Measurements from ENCODE around the gene STPG1.
A peak's percentile ranks its signal among the peaks of the same experiment; 100 is the strongest.

STPG1 gene

GRCh38 chr1:24338447-24338846, 75.1 kb downstream of the STPG1 start:
- DNase-seq, result no peak

- DNase-seq, result no peak
Observed at GRCh38 chr1:24337455-24337854, 76.1 kb downstream of the STPG1 start.

DNA sequence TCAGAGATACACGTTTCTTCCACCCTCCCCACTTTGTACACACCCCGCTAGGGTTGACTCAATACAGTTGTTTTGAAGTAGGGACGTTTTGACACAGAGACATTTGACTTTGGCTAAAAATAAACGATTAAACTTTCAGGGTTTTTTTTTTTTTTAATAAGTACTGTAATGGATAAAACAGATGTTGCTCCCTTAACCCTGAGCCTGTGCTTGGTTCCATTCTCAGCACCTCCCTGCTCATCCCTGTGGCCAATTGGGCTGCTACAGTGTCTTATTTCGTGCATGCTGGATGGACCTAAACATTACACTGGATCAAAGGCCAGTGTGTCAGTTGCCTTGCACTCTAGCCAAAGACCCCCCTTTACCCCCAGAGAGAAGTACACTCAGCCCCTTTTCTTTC, 77.5 kb downstream of the STPG1 start:
- no peak for DNase-seq

DNA sequence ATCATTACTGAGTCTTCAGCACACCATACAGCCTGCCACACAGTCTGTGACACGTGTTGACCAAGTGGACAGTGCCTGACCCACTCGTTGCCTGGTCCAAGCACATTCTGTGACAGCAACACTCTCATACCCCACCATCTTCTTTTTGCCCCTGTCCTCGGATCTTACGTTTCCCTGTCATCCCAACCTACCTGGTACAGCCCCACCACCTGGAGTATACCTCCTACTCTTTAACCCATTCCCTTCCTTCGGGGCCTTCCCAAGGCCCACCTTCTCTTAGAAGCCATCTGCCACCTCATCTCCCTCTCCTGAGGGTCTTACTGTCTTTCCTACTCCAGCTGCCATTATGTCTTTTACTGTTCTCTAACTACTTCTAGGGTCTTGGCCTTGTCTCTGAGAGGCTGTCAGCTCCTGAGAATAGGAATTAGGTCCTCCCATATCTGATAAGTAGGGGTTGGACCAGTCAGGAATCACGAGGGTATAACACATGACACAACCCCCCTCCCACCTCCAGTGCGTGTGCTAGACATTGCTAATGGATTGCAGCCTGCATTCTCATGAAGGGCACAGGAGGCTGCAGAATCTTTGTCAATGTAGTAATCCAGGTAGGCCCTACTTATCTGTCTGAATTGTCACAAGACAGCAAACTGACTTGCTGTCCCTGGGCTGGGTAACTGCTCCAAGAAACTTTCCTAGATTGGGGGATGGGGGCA, 81.5 kb downstream of the STPG1 start:
- no peak for DNase-seq

DNA sequence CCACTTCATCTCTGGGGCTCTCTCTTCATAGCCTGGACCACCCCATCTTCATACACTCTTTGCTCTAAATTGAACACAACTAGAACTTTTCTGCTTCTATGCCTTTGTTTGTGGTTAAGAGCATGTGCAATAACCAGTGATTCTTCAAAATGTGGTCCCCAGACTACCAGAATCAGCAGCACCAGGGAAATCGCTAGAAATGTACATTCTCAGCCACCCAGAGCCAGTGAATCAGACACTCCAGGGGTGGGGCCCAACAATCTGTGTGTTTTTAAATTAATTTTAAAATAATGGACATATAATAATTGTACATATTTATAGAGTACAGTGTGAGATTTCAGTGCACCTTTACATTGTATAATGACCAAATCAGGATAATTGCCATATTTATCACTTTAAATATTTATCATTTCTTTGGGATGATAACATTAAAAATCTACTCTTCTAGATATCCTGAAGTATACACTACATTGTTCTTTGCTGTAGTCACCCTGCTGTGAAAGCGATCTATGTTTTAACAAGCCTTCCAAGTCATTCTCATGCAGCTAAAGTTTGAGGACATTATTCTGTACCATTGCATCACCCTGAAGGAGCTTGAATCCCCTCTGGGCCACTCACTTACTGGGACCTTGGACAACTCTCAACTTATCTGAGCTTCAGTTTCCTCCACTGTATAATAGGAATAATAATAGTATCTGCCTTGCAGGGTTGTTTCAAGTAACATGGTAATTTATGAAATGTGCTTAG, 83.6 kb downstream of the STPG1 start:
- DNase-seq, result no peak

GRCh38 chr1:24329331-24329730, 84.3 kb downstream of the STPG1 start:
- DNase-seq, result no peak

DNA sequence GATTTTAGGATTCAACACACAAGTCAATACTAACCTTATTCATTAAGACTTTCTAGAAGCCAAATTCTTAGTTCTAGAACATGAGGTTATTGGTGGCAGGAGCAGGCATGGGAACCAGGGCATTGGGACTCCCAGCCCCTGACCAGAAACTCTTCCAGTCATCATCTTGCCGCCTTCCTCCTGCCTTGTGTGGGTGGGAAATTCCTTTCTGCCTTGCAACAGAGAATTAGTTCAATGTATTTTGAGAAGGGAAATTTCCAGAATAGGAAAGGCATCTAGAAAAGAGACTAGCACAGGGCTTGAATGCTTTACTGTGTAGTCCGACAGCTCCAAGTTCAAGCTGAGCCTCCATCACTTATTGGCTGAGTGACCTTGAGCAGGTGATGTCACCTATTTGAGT, 85.7 kb downstream of the STPG1 start:
- DNase-seq, result no peak

GRCh38 chr1:24327486-24327885, 86.1 kb downstream of the STPG1 start:
- DNase-seq, result no peak

- DNase-seq, result no peak
Observed at GRCh38 chr1:24325587-24326449, 87.8 kb downstream of the STPG1 start.

- no peak for DNase-seq
Observed at GRCh38 chr1:24324903-24325302, 88.7 kb downstream of the STPG1 start.

DNA sequence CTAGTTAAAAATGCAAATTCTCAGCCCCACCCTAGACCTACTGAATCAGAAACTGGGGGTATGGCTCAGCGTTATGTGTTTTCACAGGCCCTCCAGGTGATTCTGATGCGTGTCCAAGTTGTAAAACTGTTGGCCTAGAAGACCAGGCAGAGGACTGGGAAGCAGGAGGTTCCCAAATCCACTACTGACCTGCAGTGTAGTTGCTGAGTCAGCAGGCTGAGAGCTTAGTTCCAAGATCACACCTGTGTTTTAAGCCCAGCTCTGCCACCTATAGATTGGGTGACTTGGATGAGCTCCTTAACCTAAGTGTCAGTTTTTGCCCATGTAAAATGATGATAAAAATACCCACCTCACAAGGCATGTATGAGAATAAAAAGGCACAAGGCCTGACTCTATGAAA, 90.3 kb downstream of the STPG1 start:
- DNase-seq, result no peak

DNA sequence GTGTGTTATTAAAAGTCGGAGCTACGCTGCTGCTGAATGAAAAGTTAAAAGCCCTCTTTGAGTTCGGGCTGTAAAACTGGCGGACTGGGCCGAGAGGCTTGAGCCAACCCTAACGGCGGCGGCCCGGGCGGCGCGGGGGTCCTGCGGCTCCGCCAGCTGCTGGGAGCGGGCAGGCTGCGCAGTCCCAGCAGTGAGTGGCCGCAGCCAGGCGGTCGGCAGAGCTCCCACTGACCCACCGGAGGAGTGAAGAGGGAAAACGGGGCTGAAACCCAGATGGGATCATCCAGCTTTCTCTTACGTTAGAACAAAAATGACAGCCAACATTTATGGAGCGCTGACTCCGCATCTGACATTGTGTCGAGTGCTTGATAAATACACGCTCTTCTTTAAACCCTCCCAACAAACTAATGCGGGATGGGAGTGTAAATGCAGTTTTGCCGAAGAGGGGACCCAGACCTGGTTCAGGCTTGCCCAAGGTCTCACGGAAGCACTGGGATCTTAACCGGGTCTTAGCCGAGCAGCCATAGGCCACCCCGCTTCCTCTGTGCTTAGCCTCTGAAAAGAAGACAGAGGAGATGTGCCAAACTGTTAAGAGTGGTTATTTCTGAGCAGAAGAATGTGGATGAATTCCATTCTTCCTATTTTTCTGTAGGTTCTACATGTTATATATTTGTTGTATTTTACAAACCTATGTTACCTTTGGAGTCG, 91.0 kb downstream of the STPG1 start:
- no peak for DNase-seq

- peak; percentile 75 to 85 for DNase-seq
Observed at GRCh38 chr1:24321697-24322469, 91.7 kb downstream of the STPG1 start.

DNA sequence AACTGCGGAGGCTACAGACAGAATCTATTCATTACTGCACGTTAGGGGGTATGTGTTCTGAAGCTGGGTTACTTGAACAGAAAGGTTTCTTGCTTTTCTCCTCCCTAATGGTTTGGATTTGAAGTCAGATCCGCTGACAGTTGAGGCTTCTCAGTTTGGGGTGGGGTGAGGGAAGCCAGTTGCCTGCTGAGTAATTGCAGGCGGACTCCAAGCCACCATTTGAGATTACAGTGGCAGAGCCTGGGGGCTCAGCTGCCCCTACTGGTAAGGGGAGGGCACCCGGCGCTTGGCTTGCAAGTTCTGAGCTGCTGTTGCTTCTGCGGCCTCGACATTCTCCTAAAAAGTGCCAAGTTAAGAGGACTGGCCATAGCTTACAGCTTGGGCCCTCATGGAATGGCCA, 92.5 kb downstream of the STPG1 start:
- no peak for DNase-seq

DNA sequence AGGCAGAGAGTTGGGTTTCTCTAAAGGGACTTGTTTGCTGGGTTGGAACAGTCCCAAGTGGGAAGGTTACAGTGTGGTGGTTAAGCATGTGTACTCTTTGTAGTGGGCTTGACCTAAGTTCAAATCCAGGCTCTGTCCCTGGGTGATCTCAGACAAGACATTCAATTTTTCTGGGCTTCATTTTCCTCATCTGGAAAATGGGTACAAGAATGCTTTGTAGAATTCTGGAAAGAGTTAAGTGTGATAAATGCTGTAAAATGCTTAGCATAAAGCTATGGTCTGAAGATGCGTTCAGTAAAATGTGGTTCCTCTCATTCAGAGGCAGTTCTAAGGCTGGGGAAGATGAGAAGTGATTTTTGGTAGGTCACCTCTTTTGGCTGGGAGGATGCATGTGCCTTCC, 93.6 kb downstream of the STPG1 start:
- DNase-seq, result no peak

- no peak for DNase-seq
Observed at GRCh38 chr1:24319312-24319863, 94.2 kb downstream of the STPG1 start, which contains the start of gene GRHL3. GRHL3 (plus strand) TSS chr1:24319357; CDS start chr1:24319552, 195 bp downstream.

DNA sequence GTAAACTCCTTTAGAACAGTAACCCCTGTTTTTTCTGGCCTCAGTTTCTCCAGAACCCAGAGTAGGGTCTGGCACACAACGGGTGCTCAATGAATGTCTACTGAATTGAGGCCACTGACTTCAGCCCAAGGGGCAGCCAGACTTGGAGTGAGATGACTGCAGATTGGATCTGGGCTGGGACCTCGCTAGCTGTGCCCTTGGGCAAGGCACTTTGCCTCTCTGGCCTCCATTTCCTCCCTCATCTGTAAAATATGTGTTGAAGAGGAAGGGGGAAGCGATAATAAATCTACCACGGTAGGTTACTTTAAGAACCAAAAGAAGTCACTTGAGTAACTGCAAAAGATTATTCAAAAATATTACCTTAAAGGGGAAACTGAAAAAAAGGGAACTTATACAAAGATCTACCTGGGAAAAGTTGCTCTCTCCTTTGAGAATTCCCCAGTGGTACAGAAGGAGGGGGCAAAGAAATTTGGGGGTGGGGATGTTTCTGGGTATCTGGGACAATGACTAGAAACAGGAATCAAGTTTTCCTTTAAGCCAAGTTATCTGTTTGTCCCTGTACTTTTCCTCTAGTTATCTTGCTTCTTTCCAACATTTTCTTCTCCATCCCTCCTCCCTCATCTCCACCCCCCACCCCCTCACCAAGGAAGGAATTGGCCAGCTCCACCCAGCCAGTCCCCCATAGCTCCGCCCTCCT, 94.8 kb downstream of the STPG1 start:
- no peak for DNase-seq

DNA sequence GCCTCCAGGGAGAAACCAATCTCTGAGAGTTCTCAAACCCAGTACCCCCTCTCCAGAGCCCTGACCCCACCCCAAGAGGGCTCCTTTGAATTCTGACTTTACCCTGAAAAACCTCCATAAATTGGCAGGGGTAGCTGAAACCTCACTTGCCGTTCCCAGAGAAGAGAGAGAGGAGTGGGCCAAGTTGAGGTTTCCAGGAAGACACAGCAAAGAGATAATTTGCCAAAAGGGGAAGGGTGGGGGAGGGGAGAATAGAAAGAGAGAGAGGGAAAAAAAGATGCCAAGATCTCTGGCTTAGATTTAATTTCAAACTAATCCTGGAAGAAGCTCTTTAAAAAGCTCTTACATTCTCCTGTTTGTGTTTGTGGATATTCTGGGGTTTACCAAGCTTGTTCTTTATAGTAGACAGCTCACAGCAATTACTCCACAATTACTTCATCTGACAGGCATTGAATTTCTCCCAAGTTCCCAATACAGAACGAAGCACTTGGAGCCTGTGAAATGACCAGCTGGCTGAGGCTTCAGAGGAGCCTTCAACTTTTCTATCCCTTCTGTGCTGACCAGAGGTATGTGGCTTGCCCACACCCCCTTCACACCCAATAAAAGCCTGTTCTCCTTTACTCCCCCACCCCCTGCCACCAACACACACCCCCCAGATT, 95.5 kb downstream of the STPG1 start:
- DNase-seq, result no peak

- no peak for DNase-seq
Observed at GRCh38 chr1:24317081-24317480, 96.5 kb downstream of the STPG1 start.

DNA sequence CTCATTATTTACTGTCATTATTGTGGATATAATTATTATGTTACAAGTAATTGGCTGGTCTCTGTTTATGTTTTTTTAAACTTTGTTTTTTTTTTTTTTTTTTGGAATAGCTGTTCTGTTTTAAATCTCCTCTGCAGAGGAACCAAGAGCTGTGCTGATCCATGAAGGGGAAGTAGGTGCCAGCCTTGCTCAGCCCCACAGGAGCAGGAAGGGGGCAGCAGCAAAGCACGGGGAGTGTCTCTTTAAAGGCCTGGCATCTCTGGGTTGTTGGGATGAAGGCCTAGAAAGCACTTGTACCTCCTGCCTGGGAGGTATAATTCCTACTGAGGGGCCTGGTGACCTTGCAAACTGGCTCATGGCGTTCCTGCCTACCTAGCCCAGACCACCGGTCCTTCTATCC, 96.9 kb downstream of the STPG1 start:
- no peak for DNase-seq

GRCh38 chr1:24315391-24315790, 98.2 kb downstream of the STPG1 start:
- DNase-seq, result no peak
